Tongue (tissue), 2 donors: ENCODE measurements around the gene IQGAP2. TPM values are rescaled to one million over a fixed set of nuclear protein-coding genes. Genes with fewer than 3 reads are reported as not detected.

Experiments
- DNase-seq: peaks from one replicate; pipeline ENCODE4 v3.0.0-alpha.2; 2015
- total RNA-seq: library from RNA; depleted of rRNA; stranded (reverse); fragments of >200 nt; gene quantifications from one replicate; pipeline ENCODE4 v1.2.3, GENCODE V29; 2014

Gene IQGAP2
- total RNA-seq, 1 donor from 2014 or later: 32.8 TPM

DNA sequence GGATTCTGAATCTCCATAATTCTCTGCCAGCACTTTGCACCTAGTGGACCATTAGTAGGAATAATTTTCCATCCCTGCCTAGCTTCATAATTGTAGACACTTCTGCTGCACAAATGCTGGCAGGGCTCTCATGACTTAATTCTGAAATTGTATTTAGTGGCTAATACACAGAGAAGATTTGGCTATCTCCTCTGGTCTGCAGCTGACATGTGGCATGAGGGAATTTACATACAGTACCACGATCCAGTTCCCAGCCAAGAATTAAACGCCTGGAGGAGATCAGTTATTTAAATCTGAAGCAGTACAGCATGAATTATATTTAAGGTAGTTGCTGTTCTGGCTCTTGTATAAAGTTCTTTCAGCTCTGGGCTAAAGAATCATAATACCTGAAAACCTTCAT lies 46.5 kb downstream of the IQGAP2 start:
- DNase-seq: peak; percentile 37

DNA sequence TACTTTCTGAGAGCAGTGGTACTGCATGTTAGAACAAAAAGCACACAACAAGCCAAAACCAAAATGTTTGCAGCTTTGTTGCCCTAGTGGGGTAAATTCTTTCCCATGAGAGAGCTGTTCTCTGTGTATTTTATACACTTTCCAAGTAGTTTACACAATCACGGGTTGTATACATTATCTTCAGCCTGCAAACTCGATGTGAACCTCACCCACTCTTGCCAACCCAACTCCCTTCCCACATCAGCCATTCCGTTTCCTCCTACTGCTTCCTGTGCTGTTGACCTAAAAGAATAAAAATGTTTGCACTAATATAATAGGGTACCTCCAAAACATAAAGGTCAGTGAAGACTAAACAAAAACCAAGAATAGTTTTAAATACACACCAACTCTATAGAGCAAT lies 47.0 kb downstream of the IQGAP2 start:
- no peak for DNase-seq

DNA sequence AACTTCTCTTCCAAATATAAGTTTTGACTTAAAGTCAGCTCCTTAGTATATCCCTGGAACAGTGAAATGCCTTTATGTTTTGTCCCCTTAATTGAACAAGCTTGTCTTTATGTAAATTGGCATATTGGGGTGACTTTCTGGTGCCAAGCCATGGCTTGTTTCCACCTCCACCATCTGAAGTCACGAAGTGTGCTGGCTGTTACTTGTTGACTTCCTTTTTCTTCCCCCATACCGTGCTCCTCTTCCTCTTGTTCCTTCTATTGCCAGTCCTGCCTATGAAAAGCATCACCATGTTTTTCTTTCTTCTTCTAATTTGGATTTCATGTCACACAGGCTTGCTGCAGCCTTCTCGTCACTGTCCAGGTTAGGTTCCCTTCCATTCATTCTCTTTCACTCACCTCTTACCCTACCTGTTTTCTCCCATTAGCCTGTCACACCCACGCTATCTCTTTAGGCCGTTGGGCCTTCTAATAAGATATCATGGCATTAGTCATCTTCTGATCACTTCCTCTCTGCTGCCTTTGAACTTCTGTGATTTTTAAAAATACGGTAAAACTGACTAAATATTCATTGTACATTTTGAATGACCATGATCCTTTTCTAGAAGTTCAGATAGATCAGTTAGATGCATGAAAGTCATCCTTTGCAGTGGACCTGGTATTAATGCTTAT lies 48.1 kb downstream of the IQGAP2 start:
- DNase-seq: no peak

DNA sequence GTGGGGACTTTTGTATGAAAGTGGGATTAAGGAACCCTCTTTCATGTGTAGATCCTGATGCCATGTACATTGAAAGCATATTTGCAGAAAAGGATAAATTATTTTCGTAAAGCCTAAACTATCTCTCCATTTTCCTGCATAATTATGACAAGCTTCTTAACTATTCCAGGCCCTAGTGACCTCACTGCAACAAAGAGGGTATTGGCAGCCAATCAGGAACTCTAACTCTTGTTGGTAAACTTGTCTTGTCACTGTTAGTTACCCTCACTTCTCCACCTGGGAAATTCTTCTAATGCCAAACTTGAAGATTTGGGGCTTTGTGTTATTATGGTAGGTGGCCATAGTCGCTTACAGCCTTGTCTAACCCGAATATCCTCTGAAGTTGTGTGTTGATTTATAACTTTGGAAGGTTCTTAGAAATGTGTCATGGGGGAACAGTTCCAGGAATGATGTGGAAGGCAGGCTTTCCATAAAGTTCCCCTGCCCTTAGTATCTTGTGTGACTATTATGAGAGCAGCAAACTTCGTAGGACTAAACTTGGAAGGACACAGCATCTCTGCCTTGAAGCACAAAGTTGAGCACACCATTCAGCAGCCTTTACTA lies 52.5 kb downstream of the IQGAP2 start:
- no peak for DNase-seq

DNA sequence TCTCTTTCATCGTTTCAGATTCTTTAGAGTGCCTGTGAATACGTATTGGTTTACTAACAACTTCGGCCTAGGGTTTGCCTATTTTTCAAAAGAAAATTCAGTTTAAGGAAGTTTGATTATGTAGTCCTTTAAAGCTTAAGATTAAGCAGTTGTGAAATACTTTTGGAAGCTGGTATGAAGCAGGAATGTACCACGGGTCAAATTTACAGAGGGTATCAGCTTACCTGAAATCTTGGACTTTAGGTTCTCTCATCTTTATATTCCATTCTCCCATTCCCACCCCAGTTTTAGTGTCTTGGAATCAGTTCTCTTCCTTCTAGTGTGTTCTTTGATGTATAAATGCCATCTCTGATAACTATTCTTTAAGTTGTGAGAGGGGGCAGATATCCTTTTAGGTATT lies 53.2 kb downstream of the IQGAP2 start:
- no peak for DNase-seq

DNA sequence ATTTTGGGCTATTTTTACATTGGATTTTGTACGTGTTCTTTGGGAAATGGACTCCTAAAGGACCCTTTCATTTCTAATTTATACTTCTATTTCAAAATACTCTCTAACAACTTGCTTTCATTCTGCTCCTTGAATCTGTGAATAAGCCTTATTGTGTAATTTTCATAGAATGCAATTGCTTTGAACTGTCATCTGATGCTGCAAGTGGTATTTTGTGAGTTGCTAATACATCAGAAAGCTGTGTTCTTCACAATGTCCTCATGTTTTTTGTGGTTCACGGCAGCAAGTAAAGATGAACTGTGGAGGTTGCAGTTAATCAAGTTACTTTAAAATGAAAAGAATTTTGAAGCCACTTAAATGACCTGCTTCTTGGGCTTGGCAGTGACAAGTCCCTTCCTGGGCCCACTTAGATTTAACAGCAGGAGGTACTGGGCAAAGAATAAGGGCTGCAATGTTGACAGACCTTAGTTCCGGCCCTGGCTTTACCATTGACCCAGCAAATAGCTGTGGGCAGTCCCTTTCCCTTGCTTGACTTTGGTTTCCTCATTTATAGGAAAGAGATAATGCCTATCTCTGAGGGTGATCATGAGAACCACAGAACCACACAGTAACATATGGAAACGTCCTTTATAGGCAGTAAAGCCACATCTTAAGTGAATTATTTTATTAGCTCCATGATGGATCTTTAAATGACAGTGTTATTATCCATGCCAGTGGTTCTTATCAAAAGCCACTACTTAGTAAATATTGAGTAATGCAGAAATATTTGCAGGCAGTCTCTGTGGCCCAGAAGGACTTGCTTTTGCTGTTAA lies 54.8 kb downstream of the IQGAP2 start:
- DNase-seq: no peak

DNA sequence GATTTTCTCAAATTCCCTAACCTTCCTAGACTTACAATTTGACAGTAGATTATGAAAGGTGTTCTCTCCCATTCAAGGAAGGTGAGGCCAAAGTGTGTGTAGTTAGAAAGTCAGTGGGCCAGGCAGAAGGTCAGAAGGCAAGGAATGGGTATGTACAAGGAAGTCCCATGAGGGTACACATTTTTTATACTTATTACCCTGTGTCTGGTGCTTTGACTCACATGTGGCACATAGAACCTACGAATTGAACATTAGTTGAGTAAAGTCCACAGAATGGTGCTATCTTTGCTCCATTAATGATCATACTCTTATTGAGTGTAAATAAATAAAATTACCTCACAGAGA lies 55.4 kb downstream of the IQGAP2 start:
- DNase-seq: no peak

DNA sequence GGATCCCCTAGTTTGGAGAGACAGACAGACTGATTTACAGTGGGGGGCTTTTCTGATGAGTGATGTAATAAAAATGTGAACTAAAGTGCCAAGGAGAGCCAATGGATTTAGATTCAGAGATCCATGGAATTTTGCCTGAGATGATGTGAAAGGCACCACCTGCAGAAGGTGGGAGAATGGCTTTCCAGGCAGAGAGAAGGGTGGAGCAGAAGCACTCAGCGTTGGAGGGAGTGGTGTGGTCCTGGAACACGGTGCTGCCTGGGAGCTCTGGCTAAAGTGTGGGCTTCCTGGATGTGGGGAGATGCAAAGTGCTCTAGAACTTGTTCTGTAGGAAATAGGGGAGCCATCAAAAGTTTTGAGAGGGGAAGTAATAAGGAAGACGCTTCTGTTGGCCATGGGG lies 57.0 kb downstream of the IQGAP2 start:
- no peak for DNase-seq

DNA sequence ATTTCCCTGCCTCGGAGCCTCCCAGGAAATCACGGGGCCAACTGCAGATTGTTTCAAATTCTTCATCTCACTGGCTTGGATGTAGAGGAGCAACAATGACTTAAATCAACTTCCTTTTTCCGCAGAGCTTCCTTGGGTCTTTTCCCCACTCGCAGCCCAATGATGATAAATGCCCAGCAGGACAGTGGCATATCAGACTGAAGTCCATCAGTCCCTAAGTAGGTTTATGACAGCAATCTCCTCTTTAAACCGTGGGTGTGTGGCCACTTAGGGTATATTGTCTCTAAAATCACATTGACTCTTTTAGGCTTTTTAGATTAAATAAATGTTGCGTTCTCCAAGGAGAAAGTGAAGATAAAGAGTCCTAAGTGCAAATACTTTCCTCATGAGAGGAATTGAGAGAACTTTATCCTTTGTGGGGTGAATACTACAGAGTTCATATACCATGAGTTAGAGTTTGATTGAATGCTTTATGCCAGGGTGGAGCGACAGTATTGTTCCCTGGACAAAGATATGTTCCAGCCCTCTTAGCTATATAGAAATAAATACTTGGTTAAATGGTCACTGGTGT lies 59.1 kb downstream of the IQGAP2 start:
- DNase-seq: no peak

DNA sequence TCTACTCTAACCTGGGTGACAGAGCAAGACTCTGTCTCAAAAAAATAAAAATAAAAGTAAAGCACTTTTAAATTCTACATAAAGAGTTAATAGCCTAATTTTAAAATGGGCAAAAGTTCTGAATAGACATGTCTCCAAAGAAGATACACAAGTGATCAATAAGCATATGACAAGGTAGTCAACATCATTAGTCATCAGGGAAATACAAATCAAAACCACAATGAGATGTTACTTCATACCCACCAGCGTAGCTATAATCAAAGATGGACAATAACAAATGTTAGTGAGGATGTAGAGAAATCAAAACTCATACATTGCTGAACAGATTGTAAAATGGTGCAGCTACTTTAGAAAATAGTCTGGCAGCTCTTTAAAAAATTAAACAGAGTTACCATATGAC lies 64.1 kb downstream of the IQGAP2 start:
- DNase-seq: no peak

DNA sequence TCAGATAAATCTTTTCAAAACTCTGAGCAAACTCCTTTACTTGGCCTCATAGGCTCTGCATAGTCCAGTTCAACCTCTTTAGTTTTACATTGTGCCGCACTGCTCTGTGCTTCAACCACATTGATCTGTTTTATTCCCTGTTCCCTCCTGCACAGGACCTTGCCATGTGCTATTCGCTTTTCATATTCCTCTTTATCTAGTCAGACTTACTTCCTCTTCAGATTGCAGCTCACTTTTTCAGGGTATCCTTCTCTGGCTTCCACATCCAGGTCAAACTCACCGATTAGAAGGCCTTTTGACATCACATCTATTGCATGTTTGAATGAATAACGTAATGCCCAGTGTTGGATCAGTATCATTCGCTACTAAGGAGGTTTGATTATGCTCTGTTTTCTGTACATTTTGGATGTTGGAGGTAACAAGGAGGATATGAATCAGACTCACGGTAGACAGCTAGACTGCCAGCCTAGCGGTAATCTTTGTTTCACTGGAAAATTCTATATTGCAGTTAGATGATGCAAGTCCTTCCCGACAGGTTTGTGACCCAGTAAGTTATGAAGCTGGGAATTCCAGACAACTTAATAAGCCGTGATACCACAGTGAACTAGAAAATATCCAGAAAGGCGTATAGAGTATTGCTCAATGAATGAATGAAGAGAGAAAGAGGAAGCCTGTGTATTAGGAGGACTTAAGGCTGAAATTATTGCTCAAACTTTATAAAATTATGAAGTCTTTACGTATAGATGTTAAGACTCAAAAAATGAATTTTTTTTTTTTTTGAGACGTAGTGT lies 65.7 kb downstream of the IQGAP2 start:
- DNase-seq: no peak

DNA sequence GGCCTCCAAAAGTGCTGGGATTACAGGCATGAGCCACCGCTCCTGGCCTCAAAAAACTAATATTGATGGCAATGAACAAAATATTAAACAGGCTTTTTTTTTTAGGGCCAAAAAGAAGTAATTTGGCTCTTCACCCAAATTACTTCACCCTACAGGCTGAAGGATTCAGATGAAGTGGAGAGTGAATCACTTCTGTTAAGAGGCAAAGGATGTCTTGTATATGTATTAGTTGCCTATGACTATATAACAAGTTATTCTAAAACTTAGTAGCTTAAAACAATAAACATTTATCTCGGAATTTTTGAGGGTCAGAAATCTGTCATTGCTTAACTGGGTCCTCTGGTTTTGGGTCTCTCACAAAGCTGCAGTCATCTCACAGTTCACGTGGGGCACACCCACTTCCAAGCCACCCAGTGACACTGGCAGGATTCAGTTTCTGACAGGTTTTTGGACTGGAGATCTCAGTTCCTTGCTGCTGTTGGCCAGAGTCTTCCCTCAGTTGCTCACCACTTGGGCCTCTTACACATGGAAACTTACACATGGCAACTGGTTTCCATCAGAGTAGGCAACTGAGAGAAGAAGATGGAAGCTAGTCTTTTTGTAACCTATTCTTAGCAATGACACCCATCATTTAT lies 66.7 kb downstream of the IQGAP2 start:
- DNase-seq: no peak

DNA sequence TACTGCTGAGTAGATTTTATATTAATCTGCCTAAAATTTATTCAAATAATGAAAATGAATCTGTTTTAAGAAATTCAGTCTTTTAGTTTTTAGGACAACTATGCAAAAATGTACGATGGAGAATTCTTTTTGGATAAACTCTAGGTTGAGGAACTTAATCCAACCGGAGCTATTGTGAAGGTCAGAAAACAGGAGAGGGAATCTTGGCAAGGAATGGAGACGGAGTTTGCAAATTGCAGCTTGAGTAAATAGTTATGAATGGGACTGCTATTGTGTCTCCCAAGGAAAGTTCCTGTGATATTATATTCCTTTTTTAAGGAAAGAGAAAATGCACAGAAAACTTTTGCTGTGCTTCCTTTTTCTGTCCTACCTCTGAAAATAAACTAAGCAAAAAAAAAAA lies 67.9 kb downstream of the IQGAP2 start:
- DNase-seq: no peak

DNA sequence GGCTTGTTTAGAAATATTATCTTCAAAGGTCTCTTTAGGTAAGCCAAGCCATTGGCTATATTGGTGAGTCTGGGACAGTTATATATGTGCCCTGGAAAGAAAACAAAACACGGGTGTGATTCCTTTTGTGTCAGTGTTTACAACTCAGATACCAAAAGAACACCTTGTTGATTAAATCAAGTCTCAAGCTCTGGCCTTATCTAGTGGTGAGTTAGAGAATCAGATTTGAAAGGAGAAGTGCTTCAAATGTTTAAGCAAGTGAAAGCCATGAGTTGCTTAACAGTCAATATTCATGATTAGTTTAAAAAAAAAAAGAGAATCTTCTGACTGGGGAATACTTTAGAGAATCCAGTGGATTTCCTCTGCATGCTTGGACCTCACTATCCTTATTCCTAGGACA lies 68.3 kb downstream of the IQGAP2 start:
- DNase-seq: no peak

DNA sequence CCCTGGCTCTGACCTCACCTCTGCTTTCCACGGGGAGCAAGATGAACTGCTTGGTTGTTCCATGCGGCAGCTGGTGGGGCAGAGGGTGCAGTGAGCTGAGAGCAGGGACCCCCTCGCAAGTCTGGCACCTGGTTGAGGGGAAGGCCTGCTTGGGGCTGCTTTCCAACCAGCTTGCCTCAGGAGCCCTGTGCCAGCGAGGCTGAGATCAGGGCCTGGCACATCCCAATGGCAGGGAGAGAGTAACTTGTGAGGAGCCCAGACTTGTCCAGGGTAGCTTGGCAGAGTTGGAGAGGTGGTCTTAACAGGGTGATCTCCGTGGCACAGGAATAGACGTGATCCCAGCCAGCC lies 68.9 kb downstream of the IQGAP2 start:
- DNase-seq: no peak

DNA sequence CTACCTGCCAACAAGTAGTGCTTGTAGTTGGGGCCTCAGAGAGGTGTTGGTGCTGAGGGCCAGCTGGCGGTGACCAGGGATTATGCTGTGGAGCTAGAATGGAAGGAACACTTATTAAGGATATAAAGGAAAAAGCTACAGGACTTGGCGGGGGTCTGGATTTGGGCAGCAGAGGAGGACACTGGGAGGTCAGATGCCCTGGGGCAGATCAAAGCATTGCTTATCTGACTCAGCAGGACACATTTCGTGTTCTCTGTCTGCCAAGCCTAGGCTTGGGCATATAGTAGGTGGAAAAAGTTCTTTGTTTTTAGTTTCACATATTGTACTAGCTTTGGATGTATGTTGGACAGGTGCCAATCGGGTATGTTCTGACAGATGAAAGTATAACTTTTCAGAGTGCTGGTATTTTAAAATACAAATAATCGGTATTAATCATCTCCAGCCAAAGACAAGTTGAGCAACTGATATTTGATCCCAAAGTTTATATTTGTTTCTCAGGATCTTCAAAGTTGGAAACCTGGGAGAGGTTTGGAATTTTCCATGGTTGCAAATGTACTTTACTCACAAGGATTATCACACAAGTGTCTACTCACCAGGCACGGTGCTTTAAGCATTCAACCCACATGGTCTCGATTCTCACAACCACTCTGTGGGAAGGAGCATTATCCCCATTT lies 69.4 kb downstream of the IQGAP2 start:
- DNase-seq: no peak

DNA sequence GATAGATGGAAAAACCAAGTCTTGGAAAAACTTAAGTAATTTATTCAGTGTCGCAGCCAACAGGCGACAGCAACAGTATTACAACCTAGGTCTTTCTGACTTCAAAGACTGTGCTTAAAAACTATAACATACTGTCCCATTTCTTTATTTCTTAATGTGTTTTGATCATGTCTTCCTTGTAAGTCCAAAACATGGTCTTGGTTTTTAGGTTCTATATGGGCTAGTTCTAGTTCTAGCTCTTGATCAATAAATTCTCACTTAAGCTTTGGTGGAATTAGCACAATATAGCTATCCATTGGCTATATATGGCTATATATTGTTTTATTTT lies 69.9 kb downstream of the IQGAP2 start:
- no peak for DNase-seq

DNA sequence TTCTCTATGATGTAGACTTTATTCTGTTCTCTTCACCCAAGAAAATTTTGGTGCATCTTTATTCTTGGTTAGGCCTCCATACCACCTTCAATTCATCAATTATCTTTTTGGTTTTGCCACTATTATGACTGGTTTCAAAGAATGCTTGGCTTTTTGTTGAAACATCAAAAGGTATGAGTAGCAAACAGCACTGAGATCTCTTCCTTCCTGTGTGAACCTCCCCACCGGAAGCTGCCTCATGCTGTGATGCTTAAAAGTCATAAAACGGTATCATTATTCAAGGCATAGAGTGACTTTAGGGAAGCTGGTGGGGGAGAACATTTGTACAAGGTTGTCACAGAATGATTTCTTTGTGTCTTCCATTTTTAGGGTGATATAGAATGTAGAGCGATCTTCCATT lies 70.6 kb downstream of the IQGAP2 start:
- DNase-seq: no peak

DNA sequence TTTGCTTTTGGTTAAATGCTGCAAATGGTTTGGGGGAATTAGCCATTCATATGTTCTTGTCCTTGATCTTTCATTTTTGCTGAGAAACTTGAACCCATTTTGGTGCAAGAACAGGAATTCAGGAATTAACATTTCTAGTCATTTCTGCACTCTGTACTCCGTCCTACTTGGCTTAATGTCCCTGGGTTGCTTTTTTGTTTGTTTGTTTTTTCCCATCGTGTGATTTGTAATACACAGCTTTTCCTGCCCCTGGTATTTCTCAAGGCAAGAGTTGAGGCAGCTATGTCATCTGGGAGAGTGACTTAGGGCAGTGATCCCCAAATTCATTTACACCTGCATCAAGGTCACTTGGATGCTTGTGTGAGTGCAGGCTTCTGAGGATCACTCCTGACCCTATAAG lies 71.3 kb downstream of the IQGAP2 start:
- no peak for DNase-seq

DNA sequence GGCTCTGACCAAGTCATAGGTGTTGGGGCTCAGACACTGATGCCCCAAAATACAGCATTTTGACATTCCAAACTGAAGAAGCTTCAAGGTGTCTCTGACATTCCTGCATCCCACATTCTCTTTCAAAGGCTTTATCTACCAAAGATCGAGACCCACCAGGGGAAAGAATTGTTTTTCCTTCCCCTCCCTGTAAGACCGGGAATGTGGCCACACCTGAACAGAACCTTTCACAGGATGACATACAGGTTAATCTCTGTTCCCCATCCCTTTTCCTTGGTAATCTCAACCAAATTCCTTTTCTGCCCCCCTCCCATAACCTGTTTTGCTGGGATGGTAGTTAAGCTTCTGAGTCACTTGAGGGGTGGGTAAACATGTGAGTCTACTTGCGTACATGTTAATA lies 72.3 kb downstream of the IQGAP2 start:
- no peak for DNase-seq

DNA sequence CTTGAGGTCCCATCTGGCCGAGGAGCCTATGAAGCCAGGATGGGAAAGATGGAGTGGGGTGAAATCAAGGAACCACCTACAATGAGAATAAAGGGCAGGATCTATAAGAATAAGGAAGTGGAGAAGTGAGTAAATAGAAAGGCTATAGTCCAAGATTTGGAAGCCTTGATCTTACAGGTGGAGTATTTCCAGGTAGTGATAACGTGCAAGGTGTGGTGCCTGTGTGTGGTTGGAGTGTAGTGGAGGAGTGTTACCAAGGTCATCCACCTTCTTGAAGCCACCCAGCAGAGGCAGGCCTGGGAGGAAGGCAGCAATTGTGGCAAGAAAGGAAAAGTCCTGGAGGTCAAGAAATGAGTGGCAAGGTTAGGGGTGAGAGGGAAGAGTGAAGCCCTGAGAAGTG lies 72.9 kb downstream of the IQGAP2 start:
- DNase-seq: no peak
